ENCODE measurements around the gene COL23A1.
"Not testable (repeated sequence)": the region's sequence is repeated elsewhere in the genome, so short reads cannot be mapped to it uniquely, and the experiment has no call there.

Gene COL23A1

GRCh38 chr5:178261666-178262600, 328.3 kb downstream of the COL23A1 start:
- DNase-seq (ENCODE audit: low read depth): no peak

- no peak for DNase-seq (ENCODE audit: low read depth)
Observed at GRCh38 chr5:178259623-178260536, 330.3 kb downstream of the COL23A1 start.

DNA sequence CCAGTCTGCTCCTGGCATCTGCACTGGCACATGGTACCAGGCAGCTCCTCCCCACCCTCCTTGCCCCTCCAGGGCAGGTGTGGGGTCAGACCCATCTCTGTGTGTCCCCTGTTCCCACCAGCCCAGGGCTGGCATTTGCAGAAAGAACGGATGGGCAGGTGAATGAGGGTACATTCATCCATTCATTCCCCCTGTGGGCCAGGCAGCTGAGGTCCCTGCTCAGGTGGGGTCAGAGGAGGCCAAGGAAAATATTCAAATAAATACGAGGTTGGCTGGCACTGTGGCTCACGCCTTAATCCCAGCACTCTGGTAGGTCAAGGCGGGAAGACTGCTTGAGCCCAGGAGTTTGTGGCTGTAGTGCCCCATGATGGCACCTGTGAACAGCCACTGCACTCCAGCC, 332.5 kb downstream of the COL23A1 start:
- no peak for DNase-seq (ENCODE audit: low read depth)

- DNase-seq (ENCODE audit: low read depth): no peak
Observed at GRCh38 chr5:178256746-178257145, 333.4 kb downstream of the COL23A1 start.

DNA sequence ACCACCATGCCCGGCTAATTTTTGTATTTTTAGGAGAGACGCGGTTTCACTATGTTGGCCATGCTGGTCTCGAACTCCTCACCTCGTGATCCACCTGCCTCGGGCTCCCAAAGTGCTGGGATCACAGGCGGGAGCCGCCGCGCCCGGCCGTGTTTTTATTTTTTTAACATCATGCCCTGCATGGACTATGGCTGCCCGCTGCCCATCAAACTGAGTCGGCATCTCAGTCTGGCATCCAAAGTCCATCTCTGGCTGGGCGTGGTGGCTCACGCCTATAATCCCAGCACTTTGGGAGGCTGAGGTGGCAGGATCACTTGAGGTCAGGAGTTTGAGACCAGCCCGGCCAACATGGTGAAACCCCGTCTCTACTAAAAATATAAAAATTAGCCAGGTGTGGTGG, 336.6 kb downstream of the COL23A1 start:
- not testable (repeated sequence) for DNase-seq (ENCODE audit: low read depth)

DNA sequence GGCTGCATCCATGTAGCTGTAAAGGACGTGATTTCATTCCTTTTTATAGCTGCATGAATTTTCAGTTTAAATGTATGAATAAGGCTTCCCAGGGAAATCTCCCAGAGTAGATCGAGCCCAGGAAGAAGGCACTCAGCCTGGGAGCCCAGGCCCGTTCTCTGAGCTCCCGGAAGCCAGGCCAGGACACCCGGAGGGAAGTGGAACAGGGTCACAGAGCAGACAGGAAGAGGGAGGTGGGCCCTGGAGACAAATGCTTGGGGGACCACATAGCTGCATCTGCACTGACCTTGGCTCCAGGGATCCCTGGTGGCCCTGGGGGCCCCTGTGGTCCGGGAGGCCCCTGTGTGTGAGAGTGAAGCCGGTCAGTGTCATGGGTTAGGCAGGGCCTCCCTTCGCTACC, 337.9 kb downstream of the COL23A1 start:
- no peak for DNase-seq (ENCODE audit: low read depth)

DNA sequence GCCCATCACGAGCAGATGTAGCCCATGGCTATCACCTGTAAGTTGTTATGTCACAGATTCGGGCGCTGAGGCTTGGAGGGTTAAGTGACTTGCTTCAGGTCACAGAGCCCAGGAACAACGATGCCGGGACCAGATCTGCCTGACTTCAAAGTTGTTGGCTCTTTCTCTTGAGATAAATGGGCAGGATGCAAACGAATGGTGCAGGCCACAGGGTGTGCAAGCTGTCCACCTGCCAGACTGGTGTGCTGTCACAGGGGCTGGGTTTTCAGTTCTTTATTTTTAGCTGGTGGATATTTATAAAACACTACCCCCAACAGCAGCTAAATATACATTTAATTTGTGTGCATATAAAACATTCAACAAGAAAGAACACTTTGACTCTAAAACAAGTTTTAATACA, 339.9 kb downstream of the COL23A1 start:
- no peak for DNase-seq (ENCODE audit: low read depth)

GRCh38 chr5:178249191-178249989, 340.8 kb downstream of the COL23A1 start:
- peak; percentile 78 for DNase-seq (ENCODE audit: low read depth)

GRCh38 chr5:178248750-178249149, 341.4 kb downstream of the COL23A1 start:
- DNase-seq (ENCODE audit: low read depth): no peak

DNA sequence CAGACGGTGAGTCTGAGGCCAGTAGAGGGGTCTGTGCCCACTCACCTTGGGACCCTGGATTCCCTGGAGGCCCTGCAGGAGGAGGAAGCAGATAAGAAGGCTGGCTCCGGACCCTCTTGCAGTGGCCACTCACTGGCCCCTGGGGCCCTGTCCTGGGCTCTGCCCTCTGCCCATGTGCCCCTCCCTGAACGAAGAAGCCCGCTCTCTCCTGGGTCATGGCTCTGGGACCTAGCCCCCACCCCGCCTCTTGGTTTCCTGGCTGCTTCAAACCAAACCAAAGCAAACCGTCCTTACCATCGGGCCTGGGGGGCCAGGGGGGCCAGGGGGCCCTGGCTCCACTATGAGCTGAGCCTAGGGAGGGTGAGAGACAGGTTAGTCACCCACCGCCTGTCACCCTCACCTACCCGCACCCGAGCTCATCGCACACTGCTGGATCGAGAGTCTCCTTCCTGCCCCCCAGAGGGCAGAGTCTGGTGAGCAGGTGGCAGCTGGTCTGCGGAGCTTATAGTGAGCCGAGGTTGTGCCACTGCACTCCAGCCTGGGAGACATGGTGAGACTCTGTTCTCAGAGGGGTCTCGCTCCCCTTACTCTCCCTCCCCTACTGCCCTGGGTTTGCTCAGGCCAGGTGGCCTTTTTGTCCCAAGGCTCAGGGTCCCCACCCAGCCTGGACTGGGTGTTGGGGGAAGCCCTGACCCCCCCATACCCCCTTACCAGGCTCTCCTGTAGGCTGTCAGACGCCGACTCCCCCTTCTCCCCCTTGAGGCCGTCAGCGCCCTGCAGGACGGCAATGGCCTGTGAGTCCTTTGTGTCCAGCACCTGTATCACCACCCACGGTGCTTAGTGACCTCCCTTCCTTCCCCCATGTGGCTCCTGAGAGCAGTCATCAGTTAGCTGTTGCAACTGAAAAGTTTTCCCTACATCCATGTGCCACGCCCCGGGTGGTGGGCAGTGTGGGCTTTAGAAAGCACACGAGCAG, 342.4 kb downstream of the COL23A1 start:
- DNase-seq (ENCODE audit: low read depth): no peak

GRCh38 chr5:178246624-178247279, 343.4 kb downstream of the COL23A1 start:
- DNase-seq (ENCODE audit: low read depth): no peak

DNA sequence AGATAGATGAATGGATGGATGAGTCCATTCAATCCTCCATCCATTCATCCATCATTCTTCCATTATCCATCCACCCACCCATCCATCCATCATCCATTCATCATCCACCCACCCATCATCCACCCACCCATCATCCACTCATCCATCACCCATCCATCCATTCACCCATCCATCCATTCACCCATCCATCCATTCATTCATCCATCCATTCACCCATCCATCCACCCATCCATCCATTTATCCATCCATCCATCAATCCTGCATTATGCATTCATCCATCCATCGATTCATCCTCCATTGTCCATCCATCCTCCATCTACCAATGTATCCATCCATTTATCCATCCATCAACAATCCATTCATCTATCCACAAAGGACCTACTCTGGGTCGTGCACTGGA, 344.8 kb downstream of the COL23A1 start:
- no peak for DNase-seq (ENCODE audit: low read depth)

- peak; percentile 97 for DNase-seq (ENCODE audit: low read depth)
Observed at GRCh38 chr5:178244576-178244975, 345.6 kb downstream of the COL23A1 start.

DNA sequence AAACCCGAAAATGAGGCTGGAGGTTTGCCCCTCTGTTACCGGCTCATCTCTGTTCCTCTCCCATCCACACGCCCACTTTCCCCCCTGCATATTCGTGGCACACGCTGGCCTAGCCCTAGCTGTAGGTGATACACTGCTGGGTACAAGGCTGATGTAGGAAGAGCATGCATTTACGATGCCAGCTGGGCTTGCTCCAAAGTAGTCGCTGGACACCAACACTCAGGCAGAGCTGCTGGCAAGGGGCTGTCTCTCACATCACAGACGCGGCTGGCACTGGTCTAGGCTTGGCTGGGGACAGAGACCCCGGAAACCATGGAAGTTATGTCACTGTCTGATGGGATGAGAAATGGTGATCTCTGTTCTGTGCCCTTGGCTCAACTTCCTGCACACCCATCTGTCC, 347.8 kb downstream of the COL23A1 start:
- no peak for DNase-seq (ENCODE audit: low read depth)

- no peak for DNase-seq (ENCODE audit: low read depth)
Observed at GRCh38 chr5:178241688-178242231, 348.4 kb downstream of the COL23A1 start.

GRCh38 chr5:178241231-178241663, 348.9 kb downstream of the COL23A1 start:
- no peak for DNase-seq (ENCODE audit: low read depth)

- DNase-seq (ENCODE audit: low read depth): no peak
Observed at GRCh38 chr5:178240766-178241165, 349.4 kb downstream of the COL23A1 start.

DNA sequence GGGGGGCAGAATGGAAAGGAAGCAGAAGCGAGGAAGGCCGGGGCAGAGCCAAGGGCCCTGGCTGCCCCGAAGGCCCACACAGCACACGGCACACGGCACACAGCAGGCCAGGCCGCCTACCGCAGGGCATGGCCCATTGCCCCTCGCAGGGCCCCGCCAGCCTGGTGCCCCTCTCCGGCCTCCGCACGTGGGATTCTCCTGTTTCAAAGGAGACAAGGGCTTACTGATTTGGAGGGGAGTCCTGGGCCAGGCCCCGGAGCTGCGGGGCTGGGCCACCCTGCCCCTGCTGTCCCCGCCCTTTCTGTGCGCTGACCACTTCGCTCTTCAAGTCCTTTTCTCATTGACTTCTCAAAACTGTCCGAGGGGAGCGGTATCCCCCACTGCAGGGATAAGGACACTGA, 349.9 kb downstream of the COL23A1 start:
- DNase-seq (ENCODE audit: low read depth): no peak

DNA sequence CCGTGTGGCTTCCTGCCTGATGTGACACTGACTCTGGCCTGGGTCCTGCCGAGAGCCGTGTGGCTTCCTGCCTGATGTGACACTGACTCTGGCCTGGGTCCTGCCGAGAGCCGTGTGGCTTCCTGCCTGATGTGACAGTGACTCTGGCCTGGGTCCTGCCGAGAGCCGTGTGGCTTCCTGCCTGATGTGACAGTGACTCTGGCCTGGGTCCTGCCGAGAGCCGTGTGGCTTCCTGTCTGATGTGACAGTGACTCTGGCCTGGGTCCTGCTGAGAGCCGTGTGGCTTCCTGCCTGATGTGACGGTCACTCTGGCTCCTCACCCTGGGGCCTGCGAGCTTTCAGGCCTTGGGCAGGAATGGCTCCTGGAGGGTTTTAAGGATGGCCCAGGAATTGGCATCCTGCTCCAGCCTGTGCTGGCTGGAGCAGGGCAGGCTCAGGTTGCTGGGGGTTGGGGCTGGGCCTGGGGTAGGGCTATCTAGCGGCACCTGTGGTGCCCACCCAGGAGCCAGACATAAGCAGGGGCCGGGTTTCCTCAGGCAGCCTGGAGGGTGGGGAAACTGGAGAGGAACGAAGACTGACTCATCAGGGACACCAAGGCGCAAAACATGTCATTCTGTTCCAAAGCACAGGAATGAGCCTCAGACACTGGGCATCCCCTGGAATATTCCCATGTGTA, 350.4 kb downstream of the COL23A1 start:
- not testable (repeated sequence) for DNase-seq (ENCODE audit: low read depth)

Measured in iris pigment epithelial cell (primary cell).